Suppressor macrophage treated with lipopolysaccharide for 1 hour (primary cell): Measurements from ENCODE around the gene RAPGEF1.

Experiments used
- DNase-seq, 3 donors: peaks; one replicate each; pipeline ENCODE4 v3.0.0-alpha.2; 2020 to 2022

Gene RAPGEF1

GRCh38 chr9:131704988-131705387 lies 34.9 kb downstream of the RAPGEF1 start:
- DNase-seq: no peak

GRCh38 chr9:131704141-131704983 lies 35.5 kb downstream of the RAPGEF1 start:
- DNase-seq: peak; percentile 48 to 78 (median 56)

- no peak for DNase-seq
These were observed 36.2 kb downstream of the RAPGEF1 start for GRCh38 chr9:131703697-131704096.

GRCh38 chr9:131702911-131703310 lies 37.0 kb downstream of the RAPGEF1 start:
- no peak for DNase-seq

GRCh38 chr9:131701789-131702337 lies 38.0 kb downstream of the RAPGEF1 start:
- DNase-seq: peak in 1 of 3 donors; percentile 49

- no peak for DNase-seq
These were observed 38.5 kb downstream of the RAPGEF1 start for GRCh38 chr9:131701436-131701781.

- peak; percentile 73 to 95 (median 92) for DNase-seq
These were observed 39.0 kb downstream of the RAPGEF1 start for GRCh38 chr9:131700765-131701435.

- DNase-seq: no peak
These were observed 39.8 kb downstream of the RAPGEF1 start for GRCh38 chr9:131700076-131700475.

GRCh38 chr9:131698618-131698985 lies 41.3 kb downstream of the RAPGEF1 start:
- no peak for DNase-seq

- peak; percentile 92 to 98 (median 93) for DNase-seq
These were observed 41.8 kb downstream of the RAPGEF1 start for GRCh38 chr9:131697908-131698617.

- DNase-seq: no peak
These were observed 42.8 kb downstream of the RAPGEF1 start for GRCh38 chr9:131697097-131697496.

- no peak for DNase-seq
These were observed 43.9 kb downstream of the RAPGEF1 start for GRCh38 chr9:131695836-131696460.

GRCh38 chr9:131695366-131695765 lies 44.5 kb downstream of the RAPGEF1 start:
- no peak for DNase-seq

- no peak for DNase-seq
These were observed 46.0 kb downstream of the RAPGEF1 start for GRCh38 chr9:131693651-131694597.

- no peak for DNase-seq
These were observed 47.0 kb downstream of the RAPGEF1 start for GRCh38 chr9:131692612-131693562.

- DNase-seq: no peak
These were observed 47.8 kb downstream of the RAPGEF1 start for GRCh38 chr9:131691969-131692611.

GRCh38 chr9:131690941-131691573 lies 48.8 kb downstream of the RAPGEF1 start:
- no peak for DNase-seq

GRCh38 chr9:131690462-131690861 lies 49.4 kb downstream of the RAPGEF1 start:
- DNase-seq: no peak

GRCh38 chr9:131688377-131688776 lies 51.5 kb downstream of the RAPGEF1 start:
- no peak for DNase-seq
